IMR-90 (cell line): ENCODE measurements around the gene ZCCHC7. TPM values are rescaled to one million over a fixed set of nuclear protein-coding genes. Genes with fewer than 3 reads are reported as not detected.

Experiments used
- ATAC-seq: fragments of 200-7000 bp; cut with Tn5 transposase; 2 replicates; pipeline ENCODE4 v1.9.1; 2020; ENCODE audit warnings: low read depth, mild to moderate bottlenecking, moderate library complexity
- BruUV-seq: library from RNA; stranded (reverse); fragments of 400-500 nt; replicated peaks from 2 replicates; lab custom pipeline; 2021; lab: Mats Ljungman, UMichigan
- CTCF ChIA-PET: fragments of 300-600 bp; formaldehyde crosslinking; extraction: SDS; loops from one replicate; lab custom pipeline; 2021; ENCODE audit warnings: antibody characterized with exemption; lab: Yijun Ruan, JAX
- POLR2A ChIA-PET: fragments of 300-600 bp; sonication (Branson Sonifier 250); formaldehyde crosslinking; loops from one replicate; lab custom pipeline; 2022; ENCODE audit warnings: antibody characterized with exemption; ENCODE audit not compliant: unreplicated experiment; lab: Charles Lee
- DNase-seq: peaks from one replicate; pipeline ENCODE4 v3.0.0; 2013
- H2AFZ ChIP-seq: replicated peaks from 2 replicates; pipeline ENCODE3; 2013; ENCODE audit warnings: low read length, mild to moderate bottlenecking; ENCODE audit not compliant: poor library complexity
- H2AK5ac ChIP-seq: 2 replicates; pipeline ENCODE4 v1.6.1; 2013; ENCODE audit warnings: low read depth, low read length, inconsistent platforms
- H2AK9ac ChIP-seq: replicated peaks from 2 replicates; pipeline ENCODE3; 2013; ENCODE audit warnings: mild to moderate bottlenecking, low read depth, low read length, moderate library complexity; ENCODE audit not compliant: poor library complexity
- H2BK120ac ChIP-seq: 2 replicates; pipeline ENCODE4 v1.6.1; 2013; ENCODE audit warnings: low read depth, low read length, inconsistent platforms
- H2BK15ac ChIP-seq: 3 replicates; pipeline ENCODE4 v1.6.1; 2013; ENCODE audit warnings: low read depth, low read length, inconsistent platforms
- H2BK20ac ChIP-seq: 2 replicates; pipeline ENCODE4 v1.6.1; 2013; ENCODE audit warnings: low read depth, mild to moderate bottlenecking, inconsistent platforms, low read length, moderate library complexity
- H2BK5ac ChIP-seq: 2 replicates; pipeline ENCODE4 v1.6.1; 2013; ENCODE audit warnings: mild to moderate bottlenecking, low read depth, low read length, inconsistent platforms; ENCODE audit not compliant: poor library complexity, severe bottlenecking
- H3K14ac ChIP-seq: replicated peaks from 2 replicates; pipeline ENCODE4 v1.6.1; 2013; ENCODE audit warnings: low read depth, low read length, inconsistent platforms
- H3K18ac ChIP-seq: 2 replicates; pipeline ENCODE4 v1.6.1; 2013; ENCODE audit warnings: low read depth, low read length, control low read depth
- H3K23ac ChIP-seq: 2 replicates; pipeline ENCODE4 v1.6.1; 2013; ENCODE audit warnings: low read depth, low read length, inconsistent platforms
- H3K27ac ChIP-seq: 2 replicates; pipeline ENCODE4 v1.5.1; 2013; ENCODE audit warnings: mild to moderate bottlenecking, control low read depth, low read length; ENCODE audit not compliant: insufficient read depth
- H3K27me3 ChIP-seq: 2 replicates; pipeline ENCODE4 v1.6.1; 2013; ENCODE audit warnings: low read length; ENCODE audit not compliant: control insufficient read depth, insufficient read depth
- H3K36me3 ChIP-seq: 2 replicates; pipeline ENCODE4 v1.6.1; 2013; ENCODE audit warnings: low read length, mixed read lengths; ENCODE audit not compliant: control insufficient read depth, insufficient read depth
- H3K4ac ChIP-seq: 2 replicates; pipeline ENCODE4 v1.6.1; 2013; ENCODE audit warnings: low read depth, low read length, inconsistent platforms
- H3K4me1 ChIP-seq: 2 replicates; pipeline ENCODE4 v1.6.1; 2013; ENCODE audit warnings: low read length, mixed read lengths; ENCODE audit not compliant: control insufficient read depth, insufficient read depth
- H3K4me2 ChIP-seq: 2 replicates; pipeline ENCODE4 v1.6.1; 2013; ENCODE audit warnings: low read depth, mild to moderate bottlenecking, control low read depth, low read length, moderate library complexity
- H3K4me3 ChIP-seq: 2 replicates; pipeline ENCODE4 v1.5.1; 2013; ENCODE audit warnings: low read depth, mild to moderate bottlenecking, control low read depth, low read length, moderate library complexity; ENCODE audit not compliant: insufficient read depth
- H3K56ac ChIP-seq: 2 replicates; pipeline ENCODE4 v1.6.1; 2013; ENCODE audit warnings: low read length, inconsistent platforms; ENCODE audit not compliant: insufficient read depth; ENCODE audit errors: extremely low read depth
- H3K79me1 ChIP-seq, 2 experiments: 2 replicates each; pipeline ENCODE4 v1.6.1; 2013; ENCODE audit warnings: low read length in 2 of 2, inconsistent platforms in 1 of 2, low read depth in 1 of 2
- H3K9ac ChIP-seq: 2 replicates; pipeline ENCODE4 v1.6.1; 2013; ENCODE audit warnings: low read depth, low read length, control low read depth
- H3K9me1 ChIP-seq: 2 replicates; pipeline ENCODE4 v1.6.1; 2013; ENCODE audit warnings: low read length, inconsistent platforms; ENCODE audit not compliant: insufficient read depth
- H3K9me3 ChIP-seq: 2 replicates; pipeline ENCODE4 v1.6.1; 2013; ENCODE audit warnings: low read length; ENCODE audit not compliant: control insufficient read depth, insufficient read depth
- H4K20me1 ChIP-seq: 2 replicates; pipeline ENCODE4 v1.6.1; 2013; ENCODE audit warnings: low read length, inconsistent platforms; ENCODE audit not compliant: insufficient read depth
- H4K5ac ChIP-seq: 2 replicates; pipeline ENCODE4 v1.6.1; 2013; ENCODE audit warnings: mild to moderate bottlenecking, low read depth, low read length, control low read depth
- H4K8ac ChIP-seq, 2 experiments: 2 replicates each; pipeline ENCODE4 v1.6.1; 2013; ENCODE audit warnings: low read depth in 2 of 2, low read length in 2 of 2, control low read depth in 1 of 2, inconsistent platforms in 1 of 2
- H4K91ac ChIP-seq: 2 replicates; pipeline ENCODE4 v1.6.1; 2013; ENCODE audit warnings: low read depth, low read length, inconsistent platforms; ENCODE audit not compliant: insufficient read depth
- BHLHE40 ChIP-seq: fragments of 150-350 bp; IDR thresholded peaks from 2 replicates; pipeline ENCODE4 v1.6.1; 2016; ENCODE audit warnings: mild to moderate bottlenecking, low read depth, low read length
- CHD1 ChIP-seq: IDR thresholded peaks from 2 replicates; pipeline ENCODE4 v1.6.1; 2012; ENCODE audit warnings: low read depth, low read length, improper control_type of control experiment
- CTCF ChIP-seq: conservative IDR thresholded peaks from 2 replicates; pipeline ENCODE4 v1.5.1; 2012; ENCODE audit warnings: mild to moderate bottlenecking, low read depth, low read length, improper control_type of control experiment
- ELK1 ChIP-seq: fragments of 150-350 bp; IDR thresholded peaks from 2 replicates; pipeline ENCODE4 v1.6.1; 2016; ENCODE audit warnings: low read depth, mild to moderate bottlenecking, low read length, moderate library complexity, borderline replicate concordance
- FOS ChIP-seq: fragments of 150-350 bp; IDR thresholded peaks from 2 replicates; pipeline ENCODE4 v1.6.1; 2016; ENCODE audit warnings: low read depth, low read length
- MAFK ChIP-seq: IDR thresholded peaks from 2 replicates; pipeline ENCODE4 v1.6.1; 2012; ENCODE audit warnings: low read depth, low read length, improper control_type of control experiment
- MAZ ChIP-seq: IDR thresholded peaks from 2 replicates; pipeline ENCODE4 v1.6.1; 2012; ENCODE audit warnings: low read depth, mild to moderate bottlenecking, low read length, improper control_type of control experiment, moderate library complexity, borderline replicate concordance
- MXI1 ChIP-seq: IDR thresholded peaks from 2 replicates; pipeline ENCODE4 v1.6.1; 2012; ENCODE audit warnings: low read depth, mild to moderate bottlenecking, low read length, moderate library complexity, borderline replicate concordance
- NFE2L2 ChIP-seq: fragments of 150-350 bp; IDR thresholded peaks from 2 replicates; pipeline ENCODE4 v1.6.1; 2016; ENCODE audit warnings: low read depth, mild to moderate bottlenecking, low read length
- POLR2A ChIP-seq: IDR thresholded peaks from 2 replicates; pipeline ENCODE4 v1.6.1; 2012; ENCODE audit warnings: mild to moderate bottlenecking, low read depth, low read length
- RAD21 ChIP-seq: IDR thresholded peaks from 2 replicates; pipeline ENCODE4 v1.6.1; 2012; ENCODE audit warnings: low read length, improper control_type of control experiment
- RFX5 ChIP-seq: IDR thresholded peaks from 2 replicates; pipeline ENCODE4 v1.8.0; 2012; ENCODE audit warnings: low read depth, mild to moderate bottlenecking, low read length, moderate library complexity
- SMC3 ChIP-seq: fragments of 150-350 bp; IDR thresholded peaks from 2 replicates; pipeline ENCODE4 v1.6.1; 2016; ENCODE audit warnings: low read depth, mild to moderate bottlenecking, antibody characterized with exemption, low read length, moderate library complexity
- USF2 ChIP-seq: fragments of 150-350 bp; IDR thresholded peaks from 2 replicates; pipeline ENCODE4 v1.6.1; 2017; ENCODE audit warnings: mild to moderate bottlenecking, antibody characterized with exemption, low read length, low read depth
- WGBS, 2 experiments: methylation state at CpG; one replicate each; pipeline versions ENCODE4 v1.1.5 to v1.1.7; 2013; ENCODE audit warnings: missing lambda C conversion rate in 2 of 2; ENCODE audit not compliant: insufficient read length in 1 of 2; ENCODE audit errors: extremely low coverage in 2 of 2; 5-methylcytosine and 5-hydroxymethylcytosine counted together
- dilution Hi-C: fragments of 300-500 bp; cut with HindIII; formaldehyde crosslinking; loops from one replicate; pipeline ENCODE4 v1.14.3; 2018; ENCODE audit warnings: low sequenced_read_pairs; ENCODE audit not compliant: unreplicated experiment
- in situ Hi-C: fragments of 300-500 bp; cut with MboI; formaldehyde crosslinking; loops from 3 replicates; pipeline ENCODE4 v1.14.3; 2019; ENCODE audit warnings: low sequenced_read_pairs, inconsistent platforms, mixed read lengths
- intact Hi-C: fragments of 100-400 bp; cut with micrococcal nuclease; formaldehyde crosslinking; loops from 2 replicates; pipeline ENCODE4 v1.10.0; 2022
- polyA plus RNA-seq, 3 experiments: library from polyadenylated mRNA; depleted of rRNA; stranded (reverse); fragments of >200 nt; gene quantifications; 2 replicates each; pipeline ENCODE4 v1.2.3, GENCODE V29; 2012; ENCODE audit warnings: low replicate concordance in 1 of 3
- total RNA-seq: library from RNA; depleted of rRNA; stranded (reverse); fragments of >200 nt; gene quantifications from 2 replicates; pipeline ENCODE4 v1.2.3, GENCODE V29; 2012

ZCCHC7 gene
- total and polyA plus RNA-seq, 2 of the 4 experiments (the other 2 are of a cell fraction): 13.6 to 28.7 TPM

- no peak overlapping the region for H3K4ac ChIP-seq
- H3K14ac ChIP-seq: no peak overlapping the region
- H2AK5ac ChIP-seq: no peak overlapping the region
- H3K9ac ChIP-seq: no peak overlapping the region; the same call in 1 of the 2 replicates
- ChIA-PET CTCF (interaction anchor here (0.7 to 1.0 kb wide), 3 partner anchors 10 to 452 kb away, joined by 3 read pairs; no protein-coding TSS in a partner anchor), POLR2A (interaction anchor here (0.6 kb wide), 1 partner anchor 195 kb away, joined by 6 read pairs; no protein-coding TSS in a partner anchor)
- no peak overlapping the region for H3K4me3 ChIP-seq
- DNase-seq (no peak), ATAC-seq (peak; percentile 71)
- no peak overlapping the region for H2BK20ac ChIP-seq
- H4K20me1 ChIP-seq: no peaks in the 10 kb centered on the region
- dilution Hi-C loops: no loop called here
- no peak overlapping the region for H4K91ac ChIP-seq
- in situ Hi-C loops: no loop called here
- no peak overlapping the region for H3K27ac ChIP-seq
- H3K36me3 ChIP-seq: no peaks in the 10 kb centered on the region
- H3K56ac ChIP-seq: no peak overlapping the region
- H2BK15ac ChIP-seq: no peak overlapping the region
- peak overlapping the region; percentile 28 for H3K23ac ChIP-seq
- no peak overlapping the region; a peak in 1 of 4 replicates for H4K8ac ChIP-seq
- no peaks in the 10 kb centered on the region for H3K9me1 ChIP-seq
- no peak overlapping the region for H4K5ac ChIP-seq
- H2AK9ac ChIP-seq: no peak overlapping the region
- H2BK120ac ChIP-seq: no peak overlapping the region
- WGBS, 2 experiments: no CpG with 5 or more reads among the region's 5 CpGs
- no peaks in the 10 kb centered on the region for H3K27me3 ChIP-seq
- H3K4me2 ChIP-seq: no peak overlapping the region; the same call in 1 of the 2 replicates
- H3K79me1 ChIP-seq: no peaks in the 10 kb centered on the region; a peak in 1 of 4 replicates
- no peak overlapping the region for H3K18ac ChIP-seq
- intact Hi-C loops: loop anchor here (5.0 to 10.0 kb wide), 2 partner anchors 50 to 328 kb away; no protein-coding TSS in a partner anchor
- H3K4me1 ChIP-seq: no peaks in the 10 kb centered on the region
- no peaks in the 10 kb centered on the region for H3K9me3 ChIP-seq
- no peak overlapping the region for H2AFZ ChIP-seq
- no TSS peak for BruUV-seq
- H2BK5ac ChIP-seq: no peak overlapping the region
- TF ChIP-seq POLR2A (no peak), BHLHE40 (no peak), CTCF (no peak), RAD21 (no peak), SMC3 (no peak), RFX5 (no peak), FOS (no peak), CHD1 (no peak), ELK1 (no peak), MAZ (no peak), USF2 (no peak), MXI1 (no peak), MAFK (no peak), NFE2L2 (no peak)
Measured at GRCh38 chr9:37324691-37325490, 204.5 kb downstream of the ZCCHC7 start.
